ENCODE measurements around the gene CAMK4.
A peak's percentile ranks its signal among the peaks of the same experiment; 100 is the strongest.

Gene CAMK4

DNA sequence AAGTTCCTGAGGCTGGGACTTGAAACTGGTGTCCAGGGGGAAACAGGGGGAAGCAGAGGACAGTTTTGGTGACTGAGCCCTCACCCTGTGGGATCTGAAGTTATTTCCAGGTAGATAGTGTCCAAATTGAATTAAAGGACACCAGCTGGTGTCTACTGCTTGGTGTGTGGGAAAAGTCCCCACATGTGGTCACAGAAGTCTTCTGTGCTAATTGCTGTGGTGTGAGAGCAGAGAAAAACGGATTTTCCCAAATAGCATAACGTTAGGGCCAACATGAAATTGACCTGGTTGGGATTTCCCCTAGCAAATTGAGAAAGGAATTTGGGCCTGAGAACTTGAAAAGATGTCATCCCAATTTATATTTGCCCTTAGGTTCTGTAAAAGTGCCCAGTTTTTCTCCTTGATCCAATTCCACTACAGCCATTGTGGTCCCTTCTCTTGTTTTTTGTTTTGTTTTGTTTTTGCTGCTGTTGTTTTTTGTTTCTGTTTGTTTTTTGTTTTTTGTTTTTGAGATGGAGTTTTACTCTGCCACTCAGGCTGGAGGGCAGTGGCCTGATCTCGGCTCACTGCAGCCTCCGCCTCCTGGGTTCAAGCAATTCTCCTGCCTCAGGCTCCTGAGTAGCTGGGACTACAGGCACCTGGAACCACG, 293.8 kb downstream of the CAMK4 start:
- no peak for DNase-seq (ENCODE audit: low read depth, low spot score)
- H3K4me3 ChIP-seq (ENCODE audit: low read depth, low read length): no peak overlapping the region
- TF ChIP-seq, protein P1, sequence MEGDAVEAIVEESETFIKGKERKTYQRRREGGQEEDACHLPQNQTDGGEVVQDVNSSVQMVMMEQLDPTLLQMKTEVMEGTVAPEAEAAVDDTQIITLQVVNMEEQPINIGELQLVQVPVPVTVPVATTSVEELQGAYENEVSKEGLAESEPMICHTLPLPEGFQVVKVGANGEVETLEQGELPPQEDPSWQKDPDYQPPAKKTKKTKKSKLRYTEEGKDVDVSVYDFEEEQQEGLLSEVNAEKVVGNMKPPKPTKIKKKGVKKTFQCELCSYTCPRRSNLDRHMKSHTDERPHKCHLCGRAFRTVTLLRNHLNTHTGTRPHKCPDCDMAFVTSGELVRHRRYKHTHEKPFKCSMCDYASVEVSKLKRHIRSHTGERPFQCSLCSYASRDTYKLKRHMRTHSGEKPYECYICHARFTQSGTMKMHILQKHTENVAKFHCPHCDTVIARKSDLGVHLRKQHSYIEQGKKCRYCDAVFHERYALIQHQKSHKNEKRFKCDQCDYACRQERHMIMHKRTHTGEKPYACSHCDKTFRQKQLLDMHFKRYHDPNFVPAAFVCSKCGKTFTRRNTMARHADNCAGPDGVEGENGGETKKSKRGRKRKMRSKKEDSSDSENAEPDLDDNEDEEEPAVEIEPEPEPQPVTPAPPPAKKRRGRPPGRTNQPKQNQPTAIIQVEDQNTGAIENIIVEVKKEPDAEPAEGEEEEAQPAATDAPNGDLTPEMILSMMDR (IDR thresholded peaks at IDR 0.05; ENCODE audit: low read depth, low read length): no peak
- in situ Hi-C loops (cut with HindIII; ENCODE audit: low sequenced_read_pairs): no loop called here

DNA sequence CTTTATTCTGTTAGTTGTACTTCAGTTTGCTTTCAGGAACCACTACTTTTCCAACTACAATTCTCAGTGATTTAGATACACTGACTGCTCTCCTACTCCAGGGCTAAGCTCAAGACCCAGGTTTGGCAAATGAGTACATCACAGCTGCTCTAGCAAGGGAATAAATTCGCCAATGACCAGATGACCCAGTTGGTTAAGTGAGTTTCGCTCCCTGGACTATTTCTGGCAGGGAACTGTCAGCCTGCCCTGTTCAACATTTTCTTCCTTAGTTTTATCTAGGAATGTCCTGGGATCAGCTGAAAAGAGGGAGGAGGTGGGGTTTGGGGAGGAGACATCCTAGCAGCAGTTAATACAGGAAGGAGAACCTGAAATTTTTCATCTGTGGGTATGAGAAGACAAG, 294.6 kb downstream of the CAMK4 start:
- H3K4me3 ChIP-seq (ENCODE audit: low read depth, low read length): no peak overlapping the region
- in situ Hi-C loops (cut with HindIII; ENCODE audit: low sequenced_read_pairs): no loop called here
- no peak for DNase-seq (ENCODE audit: low read depth, low spot score)
- TF ChIP-seq, protein P1 (IDR thresholded peaks at IDR 0.05; ENCODE audit: low read depth, low read length): no peak

DNA sequence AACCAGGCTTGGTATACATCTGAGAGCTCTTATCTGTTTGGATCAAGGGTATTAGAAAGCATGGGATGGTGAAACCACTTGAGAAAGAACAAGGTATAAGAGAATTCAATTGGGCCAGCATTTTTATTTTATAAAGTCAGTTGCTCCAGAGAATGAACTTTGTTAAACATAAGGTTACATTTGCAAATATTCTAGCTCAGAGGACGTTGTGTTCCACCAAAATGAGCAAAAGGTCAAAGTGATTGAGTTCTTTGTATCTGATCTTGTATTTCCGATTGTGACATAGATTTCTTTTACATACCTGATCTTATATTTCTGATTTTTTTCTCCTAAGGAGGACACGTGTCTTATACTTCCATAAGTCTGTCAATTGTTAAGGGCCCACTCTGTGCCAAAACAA, 296.7 kb downstream of the CAMK4 start:
- in situ Hi-C loops (cut with HindIII; ENCODE audit: low sequenced_read_pairs): no loop called here
- no peak overlapping the region for H3K4me3 ChIP-seq (ENCODE audit: low read depth, low read length)
- DNase-seq (ENCODE audit: low read depth, low spot score): no peak
- TF ChIP-seq, protein P1 (IDR thresholded peaks at IDR 0.05; ENCODE audit: low read depth, low read length): no peak

DNA sequence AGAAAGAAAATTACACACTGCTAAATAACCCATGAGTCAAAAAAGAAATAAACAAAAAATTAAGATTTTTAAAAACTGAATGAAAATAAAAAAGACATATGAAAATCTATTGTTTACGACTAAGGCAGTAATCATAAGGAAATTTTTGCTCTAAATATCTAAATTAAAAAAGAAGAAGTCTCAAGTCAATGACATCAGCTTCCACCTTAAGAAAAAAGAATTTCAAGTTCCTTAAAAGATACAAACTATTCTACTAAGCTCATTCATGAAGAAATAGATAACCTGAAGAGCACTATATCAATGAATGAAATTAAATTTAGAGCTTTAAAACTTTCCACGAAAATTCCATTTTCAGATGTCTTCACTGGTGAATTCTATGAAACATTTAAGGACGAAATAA, 303.9 kb downstream of the CAMK4 start:
- no peak for DNase-seq (ENCODE audit: low read depth, low spot score)
- in situ Hi-C loops (cut with HindIII; ENCODE audit: low sequenced_read_pairs): no loop called here
- TF ChIP-seq, protein P1 (IDR thresholded peaks at IDR 0.05; ENCODE audit: low read depth, low read length): no peak
- H3K4me3 ChIP-seq (ENCODE audit: low read depth, low read length): no peak overlapping the region

DNA sequence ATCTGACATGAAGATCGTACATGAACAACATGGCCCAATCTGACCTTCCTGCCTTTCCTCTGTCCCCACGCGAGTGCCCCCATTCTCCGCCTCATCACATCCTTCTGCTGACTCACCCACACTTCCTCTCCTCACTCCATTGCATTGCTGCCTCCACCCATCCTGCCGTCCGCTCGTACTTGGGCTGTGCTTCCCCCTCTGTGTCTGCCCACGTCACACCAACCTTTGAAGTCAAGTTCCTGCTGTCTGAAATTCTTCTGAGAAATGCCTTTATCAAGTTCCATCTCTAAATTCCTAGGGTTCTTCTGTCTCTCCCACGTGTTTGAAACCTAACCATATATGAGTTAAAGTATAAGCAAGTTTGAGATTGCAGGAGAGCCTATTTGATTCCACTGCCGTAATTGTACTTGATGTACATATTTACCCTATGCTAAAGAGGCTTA, 306.1 kb downstream of the CAMK4 start:
- in situ Hi-C loops (cut with HindIII; ENCODE audit: low sequenced_read_pairs): no loop called here
- H3K4me3 ChIP-seq (ENCODE audit: low read depth, low read length): no peak overlapping the region
- TF ChIP-seq, protein P1 (IDR thresholded peaks at IDR 0.05; ENCODE audit: low read depth, low read length): no peak
- peak; percentile 68 for DNase-seq (ENCODE audit: low read depth, low spot score)

DNA sequence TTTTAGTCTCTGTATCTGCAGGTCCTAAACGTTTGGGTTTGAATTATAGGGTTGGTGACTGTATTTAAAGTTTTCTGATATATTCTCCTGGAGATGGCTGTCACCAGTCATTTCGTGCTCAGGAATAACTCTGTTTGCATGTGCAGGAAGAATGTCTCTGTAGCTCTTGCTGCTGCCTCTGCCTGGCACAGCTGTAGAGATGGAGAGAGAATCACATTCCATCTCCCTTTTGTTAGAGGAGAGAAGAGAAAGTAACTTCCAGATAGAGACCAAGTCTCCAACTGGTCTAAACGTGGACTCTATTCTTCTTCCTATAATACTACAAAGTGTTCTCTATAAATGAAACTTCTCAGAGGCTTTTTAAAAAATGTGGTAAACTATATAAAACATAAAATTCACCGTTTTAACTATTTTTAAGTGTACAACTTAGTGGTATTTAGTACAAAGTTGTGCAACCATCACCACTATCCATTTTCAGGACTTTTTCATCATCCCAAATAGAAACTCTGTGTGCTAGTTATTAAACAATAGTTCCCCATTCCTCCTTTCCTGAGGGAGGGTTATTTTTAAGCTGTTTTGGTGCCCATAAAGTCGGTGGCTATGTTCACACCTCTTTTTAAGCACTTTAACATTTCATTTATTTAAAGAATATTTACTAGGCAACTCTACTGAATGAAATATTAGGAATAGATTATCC, 308.9 kb downstream of the CAMK4 start:
- DNase-seq (ENCODE audit: low read depth, low spot score): no peak
- TF ChIP-seq, protein P1 (IDR thresholded peaks at IDR 0.05; ENCODE audit: low read depth, low read length): no peak
- in situ Hi-C loops (cut with HindIII; ENCODE audit: low sequenced_read_pairs): no loop called here
- no peak overlapping the region for H3K4me3 ChIP-seq (ENCODE audit: low read depth, low read length)
